Measurements from ENCODE around the gene TDRD3.

The TDRD3 gene

GRCh38 chr13:60463787-60464186 is 66.8 kb downstream of the TDRD3 start:
- no peak for DNase-seq

- no peak for DNase-seq
Measured at GRCh38 chr13:60467098-60467497, 70.1 kb downstream of the TDRD3 start.

GRCh38 chr13:60479273-60479672 is 82.3 kb downstream of the TDRD3 start:
- DNase-seq: no peak

GRCh38 chr13:60482012-60482411 is 85.0 kb downstream of the TDRD3 start:
- no peak for DNase-seq

- DNase-seq: no peak
Measured at GRCh38 chr13:60484865-60485264, 87.8 kb downstream of the TDRD3 start.

- no peak for DNase-seq
Measured at GRCh38 chr13:60491531-60491930, 94.5 kb downstream of the TDRD3 start.

- DNase-seq: no peak
Measured at GRCh38 chr13:60492187-60492586, 95.2 kb downstream of the TDRD3 start.

GRCh38 chr13:60494296-60494695 is 97.3 kb downstream of the TDRD3 start:
- DNase-seq: no peak

GRCh38 chr13:60501236-60501635 is 104.2 kb downstream of the TDRD3 start:
- no peak for DNase-seq

GRCh38 chr13:60509601-60510386 is 112.8 kb downstream of the TDRD3 start:
- no peak for DNase-seq

- no peak for DNase-seq
Measured at GRCh38 chr13:60511637-60512036, 114.6 kb downstream of the TDRD3 start.

GRCh38 chr13:60514891-60515290 is 117.9 kb downstream of the TDRD3 start:
- no peak for DNase-seq

GRCh38 chr13:60519496-60519895 is 122.5 kb downstream of the TDRD3 start:
- no peak for DNase-seq

GRCh38 chr13:60520902-60521569 is 124.0 kb downstream of the TDRD3 start:
- no peak for DNase-seq

- DNase-seq: no peak
Measured at GRCh38 chr13:60538566-60538965, 141.5 kb downstream of the TDRD3 start.

GRCh38 chr13:60540276-60540675 is 143.3 kb downstream of the TDRD3 start:
- no peak for DNase-seq

- no peak for DNase-seq
Measured at GRCh38 chr13:60562096-60562780, 165.2 kb downstream of the TDRD3 start.

- DNase-seq: no peak
Measured at GRCh38 chr13:60571571-60571970, 174.6 kb downstream of the TDRD3 start.

- no peak for DNase-seq
Measured at GRCh38 chr13:60572003-60572798, 175.2 kb downstream of the TDRD3 start.

GRCh38 chr13:60572855-60573254 is 175.8 kb downstream of the TDRD3 start:
- DNase-seq: no peak

- no peak for DNase-seq
Measured at GRCh38 chr13:60574735-60575134, 177.7 kb downstream of the TDRD3 start.

GRCh38 chr13:60575142-60575541 is 178.1 kb downstream of the TDRD3 start:
- no peak for DNase-seq

GRCh38 chr13:60577761-60578160 is 180.7 kb downstream of the TDRD3 start:
- no peak for DNase-seq
